Muscle of leg (tissue), 11 donors: ENCODE data around the gene COL26A1. TPM values are rescaled to one million over a fixed set of nuclear protein-coding genes. Genes with fewer than 3 reads are reported as not detected.

Source experiments
- DNase-seq: peaks from one replicate; pipeline ENCODE4 v3.0.0; 2013
- H3K27ac ChIP-seq: one replicate; pipeline ENCODE4 v1.5.1; 2013; ENCODE audit warnings: mild to moderate bottlenecking, low read length, control low read depth
- H3K27me3 ChIP-seq: one replicate; pipeline ENCODE4 v1.6.1; 2013; ENCODE audit warnings: low read length; ENCODE audit not compliant: control insufficient read depth, insufficient read depth
- H3K36me3 ChIP-seq: one replicate; pipeline ENCODE4 v1.6.1; 2013; ENCODE audit warnings: low read length; ENCODE audit not compliant: control insufficient read depth, insufficient read depth
- H3K4me1 ChIP-seq: one replicate; pipeline ENCODE4 v1.6.1; 2013; ENCODE audit warnings: low read length; ENCODE audit not compliant: control insufficient read depth, insufficient read depth
- H3K4me3 ChIP-seq: one replicate; pipeline ENCODE4 v1.5.1; 2013; ENCODE audit warnings: low read length, control low read depth
- H3K9me3 ChIP-seq: replicated peaks from 2 replicates; pipeline ENCODE4 v1.6.1; 2013; ENCODE audit warnings: low read depth, low read length; ENCODE audit not compliant: control insufficient read depth
- WGBS: methylation state at CpG from one replicate; pipeline ENCODE4 v1.1.5; 2013; ENCODE audit warnings: missing lambda C conversion rate; ENCODE audit not compliant: insufficient coverage; 5-methylcytosine and 5-hydroxymethylcytosine counted together
- polyA plus RNA-seq, 8 donors: library from polyadenylated mRNA; unstranded; fragments of 120-200 nt; gene quantifications; one replicate each; pipeline versions ENCODE4 v1.2.1 to v1.2.3, GENCODE V29; 2013; ENCODE audit warnings: inconsistent platforms in 1 of 8, low replicate concordance in 1 of 8; ENCODE audit not compliant: insufficient read length in 8 of 8, insufficient read depth in 1 of 8
- total RNA-seq: library from RNA; stranded (reverse); fragments of 120-200 nt; gene quantifications from one replicate; pipeline ENCODE4 v1.2.4, GENCODE V29; 2013

The COL26A1 gene
- total and polyA plus RNA-seq, 9 donors: 0.84 to 5.3 (median 3.4) TPM

GRCh38 chr7:101547022-101547915 is 184.6 kb downstream of the COL26A1 start:
- no peak for DNase-seq
- Histone ChIP-seq H3K36me3 (no peaks in the 10 kb centered on the region), H3K9me3 (no peaks in the 10 kb centered on the region), H3K27ac (no peak overlapping the region), H3K4me1 (peaks cover 3% of the 10 kb centered on the region), H3K27me3 (no peaks in the 10 kb centered on the region), H3K4me3 (no peak overlapping the region)
- 71% methylated on average over 17 of the region's 17 CpGs for WGBS

GRCh38 chr7:101547916-101548661 is 185.4 kb downstream of the COL26A1 start:
- Histone ChIP-seq H3K9me3 (no peaks in the 10 kb centered on the region), H3K27me3 (no peaks in the 10 kb centered on the region), H3K27ac (no peak overlapping the region), H3K4me1 (no peaks in the 10 kb centered on the region), H3K36me3 (no peaks in the 10 kb centered on the region), H3K4me3 (no peak overlapping the region)
- no peak for DNase-seq
- WGBS: 78% methylated on average over 12 of the region's 14 CpGs

GRCh38 chr7:101549734-101550133 is 187.1 kb downstream of the COL26A1 start:
- Histone ChIP-seq H3K36me3 (no peaks in the 10 kb centered on the region), H3K4me1 (no peaks in the 10 kb centered on the region), H3K27ac (no peak overlapping the region), H3K27me3 (no peaks in the 10 kb centered on the region), H3K4me3 (no peak overlapping the region), H3K9me3 (no peaks in the 10 kb centered on the region)
- no peak for DNase-seq
- 100% methylated on average over 1 of the region's 5 CpGs for WGBS

GRCh38 chr7:101550641-101551541 is 188.2 kb downstream of the COL26A1 start:
- DNase-seq: no peak
- Histone ChIP-seq H3K36me3 (no peaks in the 10 kb centered on the region), H3K4me1 (no peaks in the 10 kb centered on the region), H3K27me3 (no peaks in the 10 kb centered on the region), H3K4me3 (no peak overlapping the region), H3K9me3 (no peaks in the 10 kb centered on the region), H3K27ac (no peak overlapping the region)
- WGBS: 71% methylated on average over 15 of the region's 26 CpGs

GRCh38 chr7:101553018-101553770 is 190.5 kb downstream of the COL26A1 start:
- Histone ChIP-seq H3K4me3 (no peak overlapping the region), H3K36me3 (no peaks in the 10 kb centered on the region), H3K4me1 (no peaks in the 10 kb centered on the region), H3K9me3 (no peaks in the 10 kb centered on the region), H3K27ac (no peak overlapping the region), H3K27me3 (no peaks in the 10 kb centered on the region)
- DNase-seq: no peak
- WGBS: 77% methylated on average over 19 of the region's 23 CpGs

- H3K4me1 ChIP-seq: no peaks in the 10 kb centered on the region
- H3K27me3 ChIP-seq: no peaks in the 10 kb centered on the region
- DNase-seq: no peak
- no peaks in the 10 kb centered on the region for H3K36me3 ChIP-seq
- H3K27ac ChIP-seq: no peak overlapping the region
- 78% methylated on average over 7 of the region's 8 CpGs for WGBS
- no peak overlapping the region for H3K4me3 ChIP-seq
- no peaks in the 10 kb centered on the region for H3K9me3 ChIP-seq
Measured at GRCh38 chr7:101553771-101554445, 191.2 kb downstream of the COL26A1 start.

GRCh38 chr7:101554584-101555268 is 192.1 kb downstream of the COL26A1 start:
- no peak overlapping the region for H3K4me3 ChIP-seq
- 77% methylated on average over 4 of the region's 6 CpGs for WGBS
- H3K27ac ChIP-seq: no peak overlapping the region
- no peaks in the 10 kb centered on the region for H3K36me3 ChIP-seq
- H3K4me1 ChIP-seq: no peaks in the 10 kb centered on the region
- H3K9me3 ChIP-seq: no peaks in the 10 kb centered on the region
- no peaks in the 10 kb centered on the region for H3K27me3 ChIP-seq
- DNase-seq: no peak

- no peaks in the 10 kb centered on the region for H3K4me1 ChIP-seq
- 86% methylated on average over 9 of the region's 12 CpGs for WGBS
- H3K36me3 ChIP-seq: no peaks in the 10 kb centered on the region
- no peak for DNase-seq
- H3K9me3 ChIP-seq: no peaks in the 10 kb centered on the region
- no peak overlapping the region for H3K4me3 ChIP-seq
- H3K27ac ChIP-seq: no peak overlapping the region
- no peaks in the 10 kb centered on the region for H3K27me3 ChIP-seq
Measured at GRCh38 chr7:101555269-101555920, 192.7 kb downstream of the COL26A1 start.
